Mesenchymal stem cell (in vitro differentiated cells and primary cell): ENCODE data around the gene OPCML.

Source experiments
- DNase-seq: peaks from one replicate; pipeline ENCODE4 v3.0.0-alpha.2; 2013
- H2AFZ ChIP-seq: one replicate; pipeline ENCODE4 v1.6.1; 2013; ENCODE audit warnings: low read depth, mild to moderate bottlenecking, control low read depth, inconsistent platforms, low read length, moderate library complexity
- H2AK5ac ChIP-seq: 2 replicates; pipeline ENCODE4 v1.6.1; 2013; ENCODE audit warnings: low read length, moderate library complexity, mild to moderate bottlenecking, inconsistent platforms; ENCODE audit not compliant: severe bottlenecking
- H2BK120ac ChIP-seq: one replicate; pipeline ENCODE4 v1.6.1; 2013; ENCODE audit warnings: low read depth, mild to moderate bottlenecking, inconsistent platforms, low read length, moderate library complexity
- H2BK12ac ChIP-seq, 2 experiments: one replicate each; pipeline ENCODE4 v1.6.1; 2013; ENCODE audit warnings: inconsistent platforms in 2 of 2, low read length in 2 of 2, mild to moderate bottlenecking in 2 of 2, moderate library complexity in 2 of 2, control low read depth in 1 of 2
- H2BK15ac ChIP-seq: one replicate; pipeline ENCODE4 v1.6.1; 2013; ENCODE audit warnings: mild to moderate bottlenecking, low read depth, inconsistent platforms; ENCODE audit not compliant: poor library complexity, severe bottlenecking
- H2BK5ac ChIP-seq: 2 replicates; pipeline ENCODE4 v1.6.1; 2013; ENCODE audit warnings: low read depth, mild to moderate bottlenecking, low read length, control low read depth, inconsistent platforms; ENCODE audit not compliant: poor library complexity, severe bottlenecking
- H3K14ac ChIP-seq, 2 experiments: one replicate each; pipeline ENCODE4 v1.6.1; 2013; ENCODE audit warnings: inconsistent platforms in 2 of 2, low read length in 2 of 2, control low read depth in 1 of 2, mild to moderate bottlenecking in 1 of 2, moderate library complexity in 1 of 2
- H3K18ac ChIP-seq, 2 experiments: one replicate each; pipeline ENCODE4 v1.6.1; 2013; ENCODE audit warnings: inconsistent platforms in 2 of 2, low read length in 2 of 2, control low read depth in 1 of 2, low read depth in 1 of 2, mild to moderate bottlenecking in 1 of 2
- H3K23ac ChIP-seq, 2 experiments: one replicate each; pipeline ENCODE4 v1.6.1; 2013; ENCODE audit warnings: inconsistent platforms in 2 of 2, low read length in 2 of 2, mild to moderate bottlenecking in 2 of 2, moderate library complexity in 2 of 2, control low read depth in 1 of 2
- H3K27ac ChIP-seq: 2 replicates; pipeline ENCODE4 v1.5.1; 2013; ENCODE audit warnings: mild to moderate bottlenecking, moderate library complexity, low read length, control low read depth, inconsistent platforms; ENCODE audit not compliant: poor library complexity, severe bottlenecking
- H3K27me3 ChIP-seq, 2 experiments: 2 replicates each; pipeline versions ENCODE4 v1.6.1 to v1.7.0; 2013; ENCODE audit warnings: low read length in 2 of 2, mild to moderate bottlenecking in 2 of 2, moderate library complexity in 2 of 2, control low read depth in 1 of 2, inconsistent platforms in 1 of 2; ENCODE audit not compliant: control insufficient read depth in 1 of 2, insufficient read depth in 1 of 2
- H3K36me3 ChIP-seq, 2 experiments: 2 replicates each; pipeline versions ENCODE4 v1.6.1 to v1.7.0; 2013; ENCODE audit warnings: low read length in 2 of 2, control low read depth in 1 of 2, inconsistent platforms in 1 of 2, low read depth in 1 of 2, mild to moderate bottlenecking in 1 of 2; ENCODE audit not compliant: insufficient read depth in 2 of 2, control insufficient read depth in 1 of 2
- H3K4ac ChIP-seq, 2 experiments: one replicate each; pipeline ENCODE4 v1.6.1; 2013; ENCODE audit warnings: inconsistent platforms in 2 of 2, low read length in 2 of 2, mild to moderate bottlenecking in 2 of 2, moderate library complexity in 2 of 2, control low read depth in 1 of 2, low read depth in 1 of 2
- H3K4me1 ChIP-seq: 2 replicates; pipeline ENCODE4 v1.6.1; 2013; ENCODE audit warnings: low read depth, low read length, control low read depth; ENCODE audit not compliant: control insufficient read depth, insufficient read depth
- H3K4me2 ChIP-seq: 2 replicates; pipeline ENCODE4 v1.6.1; 2013; ENCODE audit warnings: low read length, mild to moderate bottlenecking, inconsistent platforms; ENCODE audit not compliant: poor library complexity, severe bottlenecking
- H3K4me3 ChIP-seq, 2 experiments: 2 replicates each; pipeline versions ENCODE4 v1.5.1 to v1.7.0; 2013; ENCODE audit warnings: low read length in 2 of 2, mild to moderate bottlenecking in 2 of 2, control low read depth in 1 of 2, low read depth in 1 of 2; ENCODE audit not compliant: insufficient read depth in 1 of 2
- H3K79me1 ChIP-seq: replicated peaks from 2 replicates; pipeline ENCODE4 v1.6.1; 2013; ENCODE audit warnings: mild to moderate bottlenecking, control low read depth, low read length, inconsistent platforms; ENCODE audit not compliant: poor library complexity, severe bottlenecking
- H3K9ac ChIP-seq: 2 replicates; pipeline ENCODE4 v1.7.0; 2013; ENCODE audit warnings: mild to moderate bottlenecking, low read length, moderate library complexity
- H3K9me3 ChIP-seq: 2 replicates; pipeline ENCODE4 v1.7.0; 2013; ENCODE audit warnings: mild to moderate bottlenecking, low read length; ENCODE audit not compliant: control insufficient read depth
- H4K8ac ChIP-seq: one replicate; pipeline ENCODE4 v1.6.1; 2013; ENCODE audit warnings: inconsistent platforms, mild to moderate bottlenecking, low read length, moderate library complexity
- H4K91ac ChIP-seq: one replicate; pipeline ENCODE4 v1.6.1; 2013; ENCODE audit warnings: mild to moderate bottlenecking, low read length, inconsistent platforms
- WGBS: methylation state at CpG from one replicate; pipeline ENCODE4 v1.1.7; 2013; ENCODE audit warnings: mixed read lengths; 5-methylcytosine and 5-hydroxymethylcytosine counted together

Gene OPCML

DNA sequence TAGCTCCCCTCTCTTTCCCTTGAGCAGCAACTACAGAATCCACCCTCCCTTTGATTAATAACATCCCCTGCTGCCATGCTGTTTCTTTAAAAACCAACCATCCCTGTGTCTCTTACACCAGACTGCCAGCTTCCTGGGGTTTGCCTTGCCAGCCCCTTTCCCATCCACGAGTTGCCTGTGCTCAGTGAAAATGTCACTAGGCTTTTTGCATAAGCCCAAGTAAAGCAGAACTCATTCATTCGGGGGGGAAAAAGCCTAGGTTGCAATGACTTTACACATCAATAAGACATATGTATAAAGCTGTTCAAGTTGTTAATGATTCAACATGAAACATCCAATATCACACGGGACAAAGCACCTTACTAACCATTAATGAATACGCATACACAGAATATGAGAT, 398.7 kb downstream of the OPCML start:
- no peak overlapping the region for H3K4me3 ChIP-seq
- no peak overlapping the region for H2BK5ac ChIP-seq
- no peak overlapping the region for H3K18ac ChIP-seq
- H3K36me3 ChIP-seq = no peaks in the 10 kb centered on the region
- H3K9me3 ChIP-seq = no peaks in the 10 kb centered on the region
- H3K27ac ChIP-seq = no peak overlapping the region
- H2AFZ ChIP-seq = no peak overlapping the region
- no peak overlapping the region for H3K4ac ChIP-seq
- H2BK120ac ChIP-seq = no peak overlapping the region
- H3K14ac ChIP-seq = no peak overlapping the region
- H3K79me1 ChIP-seq = no peaks in the 10 kb centered on the region
- H3K27me3 ChIP-seq = peaks cover 0 to 15% of the 10 kb centered on the region in 2 experiments
- H2AK5ac ChIP-seq = no peak overlapping the region
- no peak overlapping the region for H2BK15ac ChIP-seq
- no peaks in the 10 kb centered on the region for H3K4me1 ChIP-seq
- no peak overlapping the region for H4K8ac ChIP-seq
- WGBS = 73% methylated on average over 3 of the region's 4 CpGs
- H3K4me2 ChIP-seq = no peak overlapping the region
- no peak overlapping the region for H3K23ac ChIP-seq
- no peak for DNase-seq
- H3K9ac ChIP-seq = no peak overlapping the region
- H4K91ac ChIP-seq = no peak overlapping the region
- H2BK12ac ChIP-seq = no peak overlapping the region

DNA sequence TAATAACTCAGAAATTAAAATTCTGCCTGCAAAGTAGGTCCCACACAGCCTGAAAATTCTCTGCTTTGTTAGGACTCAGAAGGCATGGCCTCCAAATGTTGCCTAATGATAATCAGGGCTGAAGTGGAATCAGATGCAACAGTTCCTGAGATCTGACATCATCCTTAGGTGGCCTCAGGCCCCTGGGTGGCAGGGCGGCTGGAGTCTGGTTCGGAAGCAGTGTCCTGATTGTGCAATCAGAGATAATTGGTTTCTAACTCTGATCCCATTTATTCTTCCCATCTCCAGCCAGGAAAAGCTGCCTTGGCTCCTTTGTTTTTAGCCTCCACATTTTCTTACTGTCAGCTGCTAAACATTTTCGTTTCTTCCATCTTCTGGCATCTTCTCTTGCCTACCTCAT, 399.3 kb downstream of the OPCML start:
- Histone ChIP-seq H3K27ac (no peak overlapping the region), H2BK120ac (no peak overlapping the region), H3K36me3 (no peaks in the 10 kb centered on the region), H3K4me2 (no peak overlapping the region), H2AFZ (no peak overlapping the region), H3K9ac (no peak overlapping the region), H2AK5ac (no peak overlapping the region), H2BK15ac (no peak overlapping the region), H3K27me3 (peaks cover 0 to 15% of the 10 kb centered on the region in 2 experiments), H3K18ac (no peak overlapping the region), H2BK5ac (no peak overlapping the region), H3K23ac (no peak overlapping the region), H4K91ac (no peak overlapping the region), H3K9me3 (no peaks in the 10 kb centered on the region), H3K4ac (no peak overlapping the region), H4K8ac (no peak overlapping the region), H2BK12ac (no peak overlapping the region), H3K79me1 (no peaks in the 10 kb centered on the region), H3K4me1 (no peaks in the 10 kb centered on the region), H3K4me3 (no peak overlapping the region), H3K14ac (no peak overlapping the region)
- 68% methylated on average over 3 of the region's 3 CpGs for WGBS
- no peak for DNase-seq

DNA sequence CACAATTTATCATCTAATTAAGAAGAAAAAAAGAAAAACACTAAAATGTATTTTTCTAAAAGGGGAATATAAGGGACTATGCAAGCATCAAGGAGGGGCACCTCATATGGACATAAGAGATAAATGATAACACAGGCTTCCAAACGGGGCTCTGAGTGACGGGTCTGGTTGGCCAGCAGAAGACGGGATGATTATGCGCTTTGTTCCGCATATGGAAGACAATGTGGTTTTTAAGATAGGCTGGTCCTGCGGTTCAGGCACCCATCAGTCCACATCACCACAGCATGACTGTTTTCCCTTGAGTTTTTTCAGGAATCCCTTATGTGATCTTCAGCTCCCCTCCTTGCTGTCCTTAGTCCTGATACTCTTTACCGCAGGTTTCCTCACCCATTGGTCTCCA, 404.6 kb downstream of the OPCML start:
- H2AK5ac ChIP-seq = no peak overlapping the region
- H3K27ac ChIP-seq = no peak overlapping the region
- H3K4me3 ChIP-seq = no peak overlapping the region
- H3K9ac ChIP-seq = no peak overlapping the region
- no peak overlapping the region for H2BK15ac ChIP-seq
- peaks cover 0 to 5% of the 10 kb centered on the region in 2 experiments for H3K27me3 ChIP-seq
- no peak overlapping the region for H3K14ac ChIP-seq
- H4K8ac ChIP-seq = no peak overlapping the region
- H3K79me1 ChIP-seq = no peaks in the 10 kb centered on the region
- no peaks in the 10 kb centered on the region for H3K36me3 ChIP-seq
- DNase-seq = no peak
- H3K4me1 ChIP-seq = no peaks in the 10 kb centered on the region
- H3K9me3 ChIP-seq = no peaks in the 10 kb centered on the region
- no peak overlapping the region for H3K23ac ChIP-seq
- 84% methylated on average over 6 of the region's 7 CpGs for WGBS
- no peak overlapping the region for H4K91ac ChIP-seq
- no peak overlapping the region for H2BK12ac ChIP-seq
- H3K4me2 ChIP-seq = no peak overlapping the region
- no peak overlapping the region for H2BK120ac ChIP-seq
- H3K4ac ChIP-seq = no peak overlapping the region
- no peak overlapping the region for H2AFZ ChIP-seq
- no peak overlapping the region for H3K18ac ChIP-seq
- H2BK5ac ChIP-seq = no peak overlapping the region

DNA sequence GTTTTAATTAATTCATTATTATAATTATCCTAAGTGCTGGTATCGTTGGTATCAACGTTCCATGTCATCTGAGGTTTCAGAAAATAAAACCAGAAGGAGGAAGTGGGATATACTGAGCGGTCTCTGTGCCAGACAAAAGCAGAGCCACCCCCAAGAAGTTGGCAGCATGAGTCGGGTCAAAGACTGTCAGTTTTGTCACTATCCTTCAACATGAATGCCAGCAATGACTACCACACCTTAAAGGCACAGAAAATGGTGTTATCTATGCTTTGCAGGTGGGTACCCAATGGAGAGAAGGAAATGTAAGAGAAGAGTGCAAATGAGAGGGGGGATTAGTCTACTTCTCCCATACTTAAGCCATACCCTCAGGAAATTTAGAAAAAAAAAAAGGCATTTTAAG, 408.5 kb downstream of the OPCML start:
- Histone ChIP-seq H3K23ac (no peak overlapping the region), H3K9me3 (no peaks in the 10 kb centered on the region), H2AK5ac (no peak overlapping the region), H3K4me1 (no peaks in the 10 kb centered on the region), H2AFZ (no peak overlapping the region), H2BK12ac (no peak overlapping the region), H3K27ac (no peak overlapping the region), H3K18ac (no peak overlapping the region), H2BK5ac (no peak overlapping the region), H2BK15ac (no peak overlapping the region), H3K4me2 (no peak overlapping the region), H3K36me3 (no peaks in the 10 kb centered on the region), H3K4ac (no peak overlapping the region), H3K27me3 (no peaks in the 10 kb centered on the region), H4K91ac (no peak overlapping the region), H3K4me3 (no peak overlapping the region), H4K8ac (no peak overlapping the region), H2BK120ac (no peak overlapping the region), H3K14ac (no peak overlapping the region), H3K9ac (no peak overlapping the region), H3K79me1 (no peaks in the 10 kb centered on the region)
- DNase-seq = no peak
- 54% methylated on average over 3 of the region's 4 CpGs for WGBS
